ENCODE measurements around the gene FNTB. TPM values are rescaled to one million over a fixed set of nuclear protein-coding genes. Genes with fewer than 3 reads are reported as not detected.

Gene FNTB
- polyA plus RNA-seq, 1 experiment = 17.3 TPM

DNA sequence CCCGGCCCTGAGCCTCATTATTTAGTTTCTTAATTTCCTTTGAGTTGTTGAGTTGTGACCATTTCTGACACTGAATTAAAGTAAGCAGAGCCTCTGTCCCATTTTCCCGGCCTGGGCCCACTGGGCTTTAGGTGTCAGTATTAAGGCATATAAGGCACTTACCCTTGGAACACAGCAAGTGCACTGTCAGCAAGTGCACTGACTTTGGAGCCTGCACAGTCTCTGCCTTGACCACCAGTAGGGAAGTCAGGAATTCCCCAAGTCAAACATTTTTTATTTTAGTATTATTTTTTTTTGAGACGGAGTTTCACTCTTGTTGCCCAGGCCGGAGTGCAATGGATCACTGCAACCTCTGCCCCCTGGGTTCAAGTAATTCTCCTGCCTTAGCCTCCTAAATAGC is 59.0 kb downstream of the FNTB start:
- no peaks in the 10 kb centered on the region for H3K9me3 ChIP-seq (ENCODE audit: control insufficient read depth, insufficient read depth, low read length)
- ChIA-PET CTCF (no interaction called here), POLR2A (no interaction called here)
- no peak overlapping the region for H3K4me3 ChIP-seq (ENCODE audit: low read depth, low read length)
- no peak overlapping the region for H3K27ac ChIP-seq (ENCODE audit: low read depth, low read length)
- no peaks in the 10 kb centered on the region for H3K27me3 ChIP-seq (ENCODE audit: control insufficient read depth, insufficient read depth, low read length)
- no peak for DNase-seq (ENCODE audit: low read depth, low spot score)
- TF ChIP-seq, protein P1, sequence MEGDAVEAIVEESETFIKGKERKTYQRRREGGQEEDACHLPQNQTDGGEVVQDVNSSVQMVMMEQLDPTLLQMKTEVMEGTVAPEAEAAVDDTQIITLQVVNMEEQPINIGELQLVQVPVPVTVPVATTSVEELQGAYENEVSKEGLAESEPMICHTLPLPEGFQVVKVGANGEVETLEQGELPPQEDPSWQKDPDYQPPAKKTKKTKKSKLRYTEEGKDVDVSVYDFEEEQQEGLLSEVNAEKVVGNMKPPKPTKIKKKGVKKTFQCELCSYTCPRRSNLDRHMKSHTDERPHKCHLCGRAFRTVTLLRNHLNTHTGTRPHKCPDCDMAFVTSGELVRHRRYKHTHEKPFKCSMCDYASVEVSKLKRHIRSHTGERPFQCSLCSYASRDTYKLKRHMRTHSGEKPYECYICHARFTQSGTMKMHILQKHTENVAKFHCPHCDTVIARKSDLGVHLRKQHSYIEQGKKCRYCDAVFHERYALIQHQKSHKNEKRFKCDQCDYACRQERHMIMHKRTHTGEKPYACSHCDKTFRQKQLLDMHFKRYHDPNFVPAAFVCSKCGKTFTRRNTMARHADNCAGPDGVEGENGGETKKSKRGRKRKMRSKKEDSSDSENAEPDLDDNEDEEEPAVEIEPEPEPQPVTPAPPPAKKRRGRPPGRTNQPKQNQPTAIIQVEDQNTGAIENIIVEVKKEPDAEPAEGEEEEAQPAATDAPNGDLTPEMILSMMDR (IDR thresholded peaks at IDR 0.05; ENCODE audit: low read depth, low read length) = no peak

DNA sequence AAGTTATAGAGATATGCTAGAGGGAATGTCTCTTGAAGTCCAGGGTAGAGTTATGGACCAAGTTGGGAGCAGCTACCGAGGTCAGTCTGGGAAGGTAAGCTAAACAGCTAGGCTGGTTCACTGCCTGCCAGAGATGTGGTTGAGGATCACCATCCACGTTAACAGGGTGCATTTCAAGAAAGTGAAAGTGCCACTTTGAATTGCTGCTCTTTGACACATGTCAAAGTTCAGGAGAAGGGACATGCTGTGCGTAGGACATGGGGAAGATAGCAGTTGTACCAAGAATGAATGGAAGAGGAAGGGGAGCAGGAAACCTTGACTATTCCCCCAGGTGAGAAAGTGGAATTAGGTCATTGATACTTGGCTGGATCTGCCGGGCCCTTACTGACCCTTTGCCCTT is 66.1 kb downstream of the FNTB start:
- TF ChIP-seq, protein P1 (IDR thresholded peaks at IDR 0.05; ENCODE audit: low read depth, low read length) = no peak
- CTCF ChIA-PET = no interaction called here
- Histone ChIP-seq H3K27me3 (ENCODE audit: control insufficient read depth, insufficient read depth, low read length) (no peaks in the 10 kb centered on the region), H3K4me3 (ENCODE audit: low read depth, low read length) (no peak overlapping the region), H3K27ac (ENCODE audit: low read depth, low read length) (no peak overlapping the region), H3K9me3 (ENCODE audit: control insufficient read depth, insufficient read depth, low read length) (no peaks in the 10 kb centered on the region)
- no peak for DNase-seq (ENCODE audit: low read depth, low spot score)
- POLR2A ChIA-PET = no interaction called here

DNA sequence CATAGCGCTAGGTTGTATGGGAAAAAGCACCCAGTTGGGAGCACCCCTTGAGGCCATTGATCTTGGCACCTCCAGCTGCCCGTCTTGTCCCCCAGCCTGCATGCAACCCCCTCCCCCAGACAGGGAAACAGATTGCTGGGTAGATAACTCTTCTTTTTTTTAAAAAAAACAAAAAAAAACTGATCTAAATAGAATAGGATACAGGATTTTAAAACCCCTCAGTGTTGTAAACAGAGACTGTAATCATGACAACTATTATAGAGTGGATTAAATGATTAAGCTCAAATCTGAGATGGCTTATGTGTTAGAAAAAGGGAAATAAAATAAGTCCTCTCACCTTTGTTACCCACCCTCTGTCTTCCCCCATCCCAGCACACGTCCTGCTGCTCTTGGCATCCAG is 66.8 kb downstream of the FNTB start:
- H3K9me3 ChIP-seq (ENCODE audit: control insufficient read depth, insufficient read depth, low read length) = no peaks in the 10 kb centered on the region
- TF ChIP-seq, protein P1 (IDR thresholded peaks at IDR 0.05; ENCODE audit: low read depth, low read length) = no peak
- H3K27ac ChIP-seq (ENCODE audit: low read depth, low read length) = no peak overlapping the region
- POLR2A ChIA-PET = no interaction called here
- DNase-seq (ENCODE audit: low read depth, low spot score) = no peak
- CTCF ChIA-PET = no interaction called here
- H3K4me3 ChIP-seq (ENCODE audit: low read depth, low read length) = no peak overlapping the region
- no peaks in the 10 kb centered on the region for H3K27me3 ChIP-seq (ENCODE audit: control insufficient read depth, insufficient read depth, low read length)

DNA sequence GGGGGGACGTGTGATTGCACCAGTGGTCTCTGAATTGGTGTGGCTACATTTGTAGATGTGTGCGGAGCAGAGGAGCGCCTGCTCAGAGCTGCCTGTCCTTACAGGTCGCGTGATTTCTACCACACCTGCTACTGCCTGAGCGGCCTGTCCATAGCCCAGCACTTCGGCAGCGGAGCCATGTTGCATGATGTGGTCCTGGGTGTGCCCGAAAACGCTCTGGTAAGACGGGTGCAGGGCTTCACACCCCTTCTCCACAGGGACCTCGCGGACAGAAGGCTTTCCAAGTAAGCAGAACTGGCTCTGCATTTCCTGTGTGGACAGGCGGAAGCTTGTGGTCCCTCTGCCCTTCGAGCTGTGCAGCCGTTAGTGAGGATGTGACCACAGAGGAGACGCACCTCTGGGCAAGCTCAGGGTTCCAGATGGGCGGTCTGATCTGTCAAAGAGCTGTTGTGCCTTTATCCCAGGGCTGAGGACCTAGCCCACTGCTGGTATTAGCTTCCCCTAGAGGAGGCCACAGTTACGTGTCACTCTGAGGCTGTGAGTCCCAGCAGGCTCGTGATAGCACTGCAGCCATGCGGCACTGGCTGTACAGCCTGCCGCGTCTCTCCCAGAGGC is 67.9 kb downstream of the FNTB start:
- Histone ChIP-seq H3K4me3 (ENCODE audit: low read depth, low read length) (no peak overlapping the region), H3K27ac (ENCODE audit: low read depth, low read length) (no peak overlapping the region), H3K9me3 (ENCODE audit: control insufficient read depth, insufficient read depth, low read length) (no peaks in the 10 kb centered on the region), H3K27me3 (ENCODE audit: control insufficient read depth, insufficient read depth, low read length) (no peaks in the 10 kb centered on the region)
- POLR2A ChIA-PET = no interaction called here
- TF ChIP-seq, protein P1 (IDR thresholded peaks at IDR 0.05; ENCODE audit: low read depth, low read length) = no peak
- DNase-seq (ENCODE audit: low read depth, low spot score) = no peak
- CTCF ChIA-PET = no interaction called here

DNA sequence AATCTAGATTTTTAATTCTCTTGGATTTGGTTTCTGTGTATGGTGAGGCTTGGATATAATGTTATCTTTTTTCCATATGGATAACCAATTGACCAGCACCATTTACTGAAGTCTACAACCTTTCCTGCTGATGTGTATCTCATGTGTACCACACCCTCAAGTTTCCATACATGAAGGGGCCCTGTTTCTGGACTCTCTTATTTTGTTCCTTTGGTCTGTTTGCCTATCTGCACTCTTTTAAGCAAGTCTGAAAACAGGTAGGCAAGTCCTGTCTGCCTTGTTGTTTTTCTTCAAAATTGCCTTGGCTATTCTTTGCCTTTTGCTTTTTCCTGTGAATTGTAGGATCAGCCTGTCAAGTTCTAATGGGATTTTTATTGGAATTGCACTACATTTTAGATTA is 71.0 kb downstream of the FNTB start:
- TF ChIP-seq, protein P1 (IDR thresholded peaks at IDR 0.05; ENCODE audit: low read depth, low read length) = no peak
- ChIA-PET CTCF (no interaction called here), POLR2A (no interaction called here)
- no peak overlapping the region for H3K4me3 ChIP-seq (ENCODE audit: low read depth, low read length)
- no peaks in the 10 kb centered on the region for H3K27me3 ChIP-seq (ENCODE audit: control insufficient read depth, insufficient read depth, low read length)
- no peak overlapping the region for H3K27ac ChIP-seq (ENCODE audit: low read depth, low read length)
- H3K9me3 ChIP-seq (ENCODE audit: control insufficient read depth, insufficient read depth, low read length) = no peaks in the 10 kb centered on the region
- no peak for DNase-seq (ENCODE audit: low read depth, low spot score)
